K562 (cell line): ENCODE results near the gene CDH12. TPM values are rescaled to one million over a fixed set of nuclear protein-coding genes. Genes with fewer than 3 reads are reported as not detected.

Experiments used
- ATAC-seq: fragments of 200-7000 bp; cut with Tn5 transposase; 3 replicates; pipeline ENCODE4 v1.9.1; 2020; ENCODE audit warnings: moderate library complexity
- BruUV-seq: library from RNA; stranded (reverse); fragments of 400-500 nt; replicated peaks from 2 replicates; lab custom pipeline; 2021; lab: Mats Ljungman, UMichigan
- CTCF ChIA-PET: fragments of 300-600 bp; formaldehyde crosslinking; extraction: SDS; loops from one replicate; lab custom pipeline; 2021; ENCODE audit warnings: low intra/inter-chr PET ratio; lab: Yijun Ruan, JAX
- POLR2A ChIA-PET: fragments of 300-600, 350-650 bp; sonication (Branson Sonifier 250); formaldehyde crosslinking; extraction: SDS; loops from one replicate; lab custom pipeline; 2021; ENCODE audit warnings: antibody characterized with exemption, inconsistent platforms; lab: Yijun Ruan, JAX
- DNase-seq, 4 experiments: peaks; one replicate each; pipeline versions ENCODE4 v3.0.0 to v3.0.0-alpha.2; 2011 to 2018; ENCODE audit warnings: low spot score in 3 of 4, mixed read lengths in 3 of 4; ENCODE audit errors: extremely low read depth in 1 of 4
- FAIRE-seq: peaks from 2 replicates; lab custom pipeline; 2011; peaks lifted over from hg19 to GRCh38; lab: Jason Lieb, UNC
- H2AFZ ChIP-seq: 2 replicates; pipeline ENCODE4 v1.6.0; 2011; ENCODE audit warnings: low read depth, low read length, control low read depth, inconsistent platforms
- H3K27ac ChIP-seq: fragments of 200-600 bp; 3 replicates; pipeline ENCODE4 v1.8.0; 2011; ENCODE audit warnings: low read depth, mild to moderate bottlenecking, control low read depth, inconsistent platforms, low read length, moderate library complexity, mixed read lengths; ENCODE audit errors: extremely low read depth
- H3K27me3 ChIP-seq, 2 experiments: fragments of 300-600 bp in 1 of 2; 2 replicates in 1 of 2; 3 replicates in 1 of 2; pipeline versions ENCODE4 v1.6.0 to v1.8.0; 2011; ENCODE audit warnings: inconsistent platforms in 2 of 2, low read length in 2 of 2, mild to moderate bottlenecking in 1 of 2, mixed read lengths in 1 of 2, moderate library complexity in 1 of 2; ENCODE audit not compliant: control insufficient read depth in 2 of 2, insufficient read depth in 2 of 2
- H3K36me3 ChIP-seq: fragments of 300-600 bp; 3 replicates; pipeline ENCODE4 v1.8.0; 2011; ENCODE audit warnings: mild to moderate bottlenecking, low read length, inconsistent platforms; ENCODE audit not compliant: control insufficient read depth, insufficient read depth
- H3K4me1 ChIP-seq, 2 experiments: fragments of 200-600 bp in 1 of 2; replicated peaks in 1 of 2; 2 replicates in 1 of 2; 3 replicates in 1 of 2; pipeline versions ENCODE4 v1.5.1 to v1.8.0; 2011; ENCODE audit warnings: inconsistent platforms in 2 of 2, low read length in 2 of 2, mild to moderate bottlenecking in 1 of 2, mixed read lengths in 1 of 2, moderate library complexity in 1 of 2; ENCODE audit not compliant: control insufficient read depth in 2 of 2, insufficient read depth in 2 of 2
- H3K4me2 ChIP-seq: 2 replicates; pipeline ENCODE4 v1.6.1; 2011; ENCODE audit warnings: low read length, control low read depth, inconsistent platforms, mixed read lengths; ENCODE audit not compliant: insufficient read depth
- H3K4me3 ChIP-seq: fragments of 200-600 bp; sonication (generic), shearing (Covaris generic); 2 replicates; pipeline ENCODE4 v1.5.1; 2016; ENCODE audit warnings: control low read depth, inconsistent platforms
- H3K79me2 ChIP-seq: fragments of 200-600 bp; 3 replicates; pipeline ENCODE4 v1.8.0; 2011; ENCODE audit warnings: low read length, inconsistent platforms; ENCODE audit not compliant: control insufficient read depth, insufficient read depth
- H3K9ac ChIP-seq, 2 experiments: 2 replicates each; pipeline versions ENCODE4 v1.6.0 to v1.6.1; 2011; ENCODE audit warnings: low read depth in 2 of 2, low read length in 2 of 2, control low read depth in 1 of 2, inconsistent platforms in 1 of 2, mild to moderate bottlenecking in 1 of 2, mixed read lengths in 1 of 2; ENCODE audit not compliant: insufficient read depth in 1 of 2
- H3K9me1 ChIP-seq: one replicate; pipeline ENCODE4 v1.6.0; 2011; ENCODE audit warnings: inconsistent platforms, mild to moderate bottlenecking, low read length, moderate library complexity; ENCODE audit not compliant: control insufficient read depth, insufficient read depth
- H3K9me3 ChIP-seq: replicated peaks from 2 replicates; pipeline ENCODE4 v1.5.1; 2011; ENCODE audit warnings: low read depth, low read length, inconsistent platforms; ENCODE audit not compliant: control insufficient read depth, insufficient read depth
- H4K20me1 ChIP-seq: replicated peaks from 2 replicates; pipeline ENCODE4 v1.6.1; 2011; ENCODE audit warnings: low read length, inconsistent platforms, mixed read lengths; ENCODE audit not compliant: control insufficient read depth, insufficient read depth
- C11orf30 ChIP-seq: fragments of 450-650 bp; IDR thresholded peaks from 2 replicates; pipeline ENCODE4 v1.6.1; 2016; ENCODE audit warnings: low read depth, mild to moderate bottlenecking
- COPS2 ChIP-seq: fragments of 450-650 bp; conservative IDR thresholded peaks from 2 replicates; pipeline ENCODE4 v1.6.1; 2016; ENCODE audit warnings: mild to moderate bottlenecking, moderate library complexity
- GABPB2 ChIP-seq: fragments of 250-450 bp; sonication (Bioruptor Pico); conservative IDR thresholded peaks from 2 replicates; pipeline ENCODE4 v1.5.1; 2021; ENCODE audit warnings: mild to moderate bottlenecking
- MAFF ChIP-seq: IDR thresholded peaks from 2 replicates; pipeline ENCODE4 v1.6.1; 2012; ENCODE audit warnings: low read length, improper control_type of control experiment
- MAFG ChIP-seq: fragments of 450-650 bp; conservative IDR thresholded peaks from 2 replicates; pipeline ENCODE4 v1.6.1; 2016; ENCODE audit warnings: missing genetic modification characterization, missing compliant biosample characterization
- MAFK ChIP-seq: IDR thresholded peaks from 2 replicates; pipeline ENCODE4 v1.6.1; 2011; ENCODE audit warnings: low read length, improper control_type of control experiment
- POLR2AphosphoS2 ChIP-seq: IDR thresholded peaks from 2 replicates; pipeline ENCODE4 v1.6.1; 2012; ENCODE audit warnings: low read length, improper control_type of control experiment
- POLR2G ChIP-seq: fragments of 200-400 bp; formaldehyde crosslinking; IDR thresholded peaks from 2 replicates; pipeline ENCODE4 v1.6.1; 2017; ENCODE audit warnings: low read depth, mild to moderate bottlenecking, antibody characterized with exemption, low read length, moderate library complexity
- SRSF3 ChIP-seq: fragments of 200-400 bp; formaldehyde crosslinking; IDR thresholded peaks from 2 replicates; pipeline ENCODE4 v1.6.1; 2016; ENCODE audit warnings: mild to moderate bottlenecking, low read length, moderate library complexity; ENCODE audit not compliant: insufficient read depth
- TCF7 ChIP-seq: sonication (generic); IDR thresholded peaks from 2 replicates; pipeline ENCODE4 v1.6.1; 2016; ENCODE audit warnings: antibody characterized with exemption, borderline replicate concordance
- ZBED1 ChIP-seq: IDR thresholded peaks from 2 replicates; pipeline ENCODE4 v1.6.1; 2014
- ZNF316 ChIP-seq: fragments of 450-650 bp; IDR thresholded peaks from 2 replicates; pipeline ENCODE4 v1.6.1; 2016
- WGBS: fragments of 100-300 bp; shearing (Covaris generic); methylation state at CpG from one replicate; pipeline ENCODE4 v1.1.6; 2016; ENCODE audit warnings: low coverage, mixed read lengths; ENCODE audit not compliant: insufficient coverage; ENCODE audit errors: missing lambda C conversion rate; 5-methylcytosine and 5-hydroxymethylcytosine counted together
- in situ Hi-C: fragments of 300-500 bp; cut with MboI; formaldehyde crosslinking; loops from 4 replicates; pipeline ENCODE4 v1.15.0; 2018; ENCODE audit warnings: inconsistent platforms, mixed read lengths
- intact Hi-C: fragments of 100-400 bp; cut with micrococcal nuclease; formaldehyde crosslinking; loops from 2 replicates; pipeline ENCODE4 v1.14.2; 2022
- polyA plus RNA-seq, 8 experiments: library from polyadenylated mRNA; depleted of rRNA in 4 of 8; stranded (reverse) in 5 of 8; unstranded in 3 of 8; fragments of >200 nt; fragmentation: Nextera tagmentation in 2 of 8; fragmentation: Illumina TruSeq in 1 of 8; extraction: Ambion mirVana in 2 of 8; extraction: Trizol in 1 of 8; gene quantifications; 2 replicates each; pipeline versions ENCODE4 v1.2.1 to v1.2.3, GENCODE V29; 2011 to 2014; ENCODE audit warnings: inconsistent platforms in 1 of 8, missing spikeins in 1 of 8
- total RNA-seq, 7 experiments: library from RNA; depleted of rRNA in 6 of 7; stranded (reverse); fragments of >200 nt in 6 of 7; fragmentation: Illumina TruSeq in 2 of 7; extraction: Trizol in 2 of 7; gene quantifications; 2 replicates each; pipeline versions ENCODE4 v1.2.1 to v1.2.3, GENCODE V29; 2011 to 2021; ENCODE audit warnings: low replicate concordance in 1 of 7

The CDH12 gene
- total and polyA plus RNA-seq, 9 of the 15 experiments (the other 6 are each of a cell fraction or from before 2014, with no cell fraction given), result 0.03 to 1.7 (median 0.37) TPM

DNA sequence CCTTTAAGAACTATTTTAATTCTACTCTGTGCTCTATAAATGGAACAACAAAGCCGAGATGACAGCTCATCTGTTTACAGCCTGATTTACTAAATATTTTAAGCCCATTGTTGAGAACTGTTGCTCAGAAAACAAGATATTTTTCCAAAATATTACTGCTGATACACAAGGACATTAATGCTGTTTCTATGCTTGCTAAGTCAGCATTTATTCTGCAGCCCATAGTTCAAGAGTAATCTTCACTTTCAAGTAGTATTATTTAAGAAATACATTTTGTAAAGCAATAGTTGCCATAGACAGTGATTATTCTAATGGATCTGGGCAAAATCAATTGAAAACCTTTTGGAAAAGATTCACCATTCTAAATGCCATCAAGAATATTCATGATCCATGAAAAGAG, 208.3 kb downstream of the CDH12 start:
- no peaks in the 10 kb centered on the region for H3K79me2 ChIP-seq
- CTCF ChIA-PET, result no interaction called here
- intact Hi-C loops (no loop called here), in situ Hi-C loops (no loop called here)
- no peaks in the 10 kb centered on the region for H3K36me3 ChIP-seq
- BruUV-seq, result no TSS peak
- POLR2A ChIA-PET, result no interaction called here
- no peak for ATAC-seq
- DNase-seq, result no peak
- H4K20me1 ChIP-seq, result no peaks in the 10 kb centered on the region
- no peak overlapping the region for H3K27ac ChIP-seq
- H2AFZ ChIP-seq, result no peak overlapping the region
- H3K9me3 ChIP-seq, result no peaks in the 10 kb centered on the region
- no peak overlapping the region for H3K4me3 ChIP-seq
- no peaks in the 10 kb centered on the region for H3K4me1 ChIP-seq
- FAIRE-seq, result no peak
- H3K27me3 ChIP-seq, result no peaks in the 10 kb centered on the region
- no peak overlapping the region for H3K4me2 ChIP-seq
- 0% methylated on average over 1 of the region's 1 CpG for WGBS
- H3K9ac ChIP-seq, result no peak overlapping the region
- TF ChIP-seq SRSF3 (no peak), MAFK (peak; percentile 40; the same call in 1 of the 2 replicates), TCF7 (no peak), GABPB2 (CRISPR knock-in tag) (no peak), POLR2G (no peak), MAFG (tag) (no peak), ZBED1 (no peak), C11orf30 (0 out of 2 replicates have a peak, but pooled peaks have one; percentile 4), MAFF (peak; percentile 55), COPS2 (no peak), ZNF316 (peak; percentile 51; the same call in 1 of the 2 replicates), POLR2AphosphoS2 (no peak)
- H3K9me1 ChIP-seq, result no peaks in the 10 kb centered on the region
